IPS DF 4.7 (cell line): ENCODE data around the gene LDHAL6B.

ENCODE experiments used
- DNase-seq: peaks from one replicate; pipeline ENCODE4 v3.0.0-alpha.2; 2013; ENCODE audit warnings: low spot score; ENCODE audit errors: extremely low read depth

LDHAL6B gene

GRCh38 chr15:59249816-59250215 is 43.2 kb downstream of the LDHAL6B start:
- DNase-seq, result no peak

GRCh38 chr15:59250249-59250648 is 43.6 kb downstream of the LDHAL6B start:
- no peak for DNase-seq

- DNase-seq, result no peak
These were observed 44.6 kb downstream of the LDHAL6B start for GRCh38 chr15:59251001-59251845.

- DNase-seq, result no peak
These were observed 45.5 kb downstream of the LDHAL6B start for GRCh38 chr15:59252137-59252536.

- DNase-seq, result no peak
These were observed 49.2 kb downstream of the LDHAL6B start for GRCh38 chr15:59255680-59256336.

- no peak for DNase-seq
These were observed 49.8 kb downstream of the LDHAL6B start for GRCh38 chr15:59256482-59256881.

GRCh38 chr15:59257140-59257539 is 50.5 kb downstream of the LDHAL6B start:
- DNase-seq, result no peak
